Neural progenitor cell (in vitro differentiated cells): ENCODE results near the gene LRRC46. TPM values are rescaled to one million over a fixed set of nuclear protein-coding genes. Genes with fewer than 3 reads are reported as not detected.

ENCODE experiments used
- DNase-seq: peaks from one replicate; pipeline ENCODE4 v3.0.0-alpha.2; 2016; ENCODE audit warnings: low spot score
- H2AFZ ChIP-seq: fragments of 200-600 bp; sonication (generic); replicated peaks from 2 replicates; pipeline ENCODE4 v1.6.1; 2016; ENCODE audit warnings: antibody characterized with exemption
- H3F3A ChIP-seq: fragments of 200-600 bp; sonication (generic); 2 replicates; pipeline ENCODE4 v1.6.1; 2016; ENCODE audit warnings: antibody characterized with exemption, low read depth
- H3K27ac ChIP-seq: fragments of 200-600 bp; sonication (generic); 2 replicates; pipeline ENCODE4 v1.5.1; 2016; ENCODE audit warnings: mild to moderate bottlenecking
- H3K27me3 ChIP-seq: fragments of 200-600 bp; sonication (generic); 2 replicates; pipeline ENCODE4 v1.6.1; 2016; ENCODE audit warnings: mild to moderate bottlenecking, moderate library complexity
- H3K36me3 ChIP-seq: fragments of 200-600 bp; sonication (generic); 2 replicates; pipeline ENCODE4 v1.5.1; 2016
- H3K4me1 ChIP-seq: fragments of 200-600 bp; sonication (generic); 2 replicates; pipeline ENCODE4 v1.6.1; 2016; ENCODE audit warnings: mixed run types
- H3K4me2 ChIP-seq: fragments of 200-600 bp; sonication (generic); 2 replicates; pipeline ENCODE4 v1.6.1; 2016
- H3K4me3 ChIP-seq: fragments of 200-600 bp; sonication (generic); 2 replicates; pipeline ENCODE4 v1.5.1; 2016
- H3K79me2 ChIP-seq: fragments of 200-600 bp; sonication (generic); 2 replicates; pipeline ENCODE4 v1.6.1; 2016; ENCODE audit warnings: low read depth
- H3K9ac ChIP-seq: fragments of 200-600 bp; sonication (generic); 2 replicates; pipeline ENCODE4 v1.6.1; 2016
- H3K9me3 ChIP-seq: fragments of 200-600 bp; sonication (generic); 2 replicates; pipeline ENCODE4 v1.5.1; 2016; ENCODE audit warnings: low read depth
- H4K20me1 ChIP-seq: fragments of 200-600 bp; sonication (generic); 2 replicates; pipeline ENCODE4 v1.6.1; 2016; ENCODE audit warnings: low read depth
- H3K27ac Mint-ChIP-seq: 3 replicates; pipeline ENCODE4 v1.8.0; 2021; ENCODE audit warnings: mixed read lengths
- H3K27me3 Mint-ChIP-seq: 2 replicates; pipeline ENCODE4 v1.8.0; 2022; ENCODE audit warnings: low read depth, mild to moderate bottlenecking, inconsistent platforms, moderate library complexity, mixed read lengths; ENCODE audit not compliant: insufficient read depth
- H3K36me3 Mint-ChIP-seq: 3 replicates; pipeline ENCODE4 v1.8.0; 2021; ENCODE audit warnings: mixed read lengths
- H3K4me1 Mint-ChIP-seq: 3 replicates; pipeline ENCODE4 v1.8.0; 2021; ENCODE audit warnings: mixed read lengths
- H3K4me3 Mint-ChIP-seq: 3 replicates; pipeline ENCODE4 v1.8.0; 2021; ENCODE audit warnings: mild to moderate bottlenecking, moderate library complexity, mixed read lengths
- H3K9me3 Mint-ChIP-seq: 3 replicates; pipeline ENCODE4 v1.8.0; 2020; ENCODE audit warnings: mixed read lengths
- EZH2 ChIP-seq: fragments of 200-600 bp; sonication (generic); IDR thresholded peaks from 2 replicates; pipeline ENCODE4 v1.6.1; 2017; ENCODE audit warnings: antibody characterized with exemption, mild to moderate bottlenecking, moderate library complexity
- EZH2phosphoT487 ChIP-seq: fragments of 200-600 bp; sonication (generic); IDR thresholded peaks from 2 replicates; pipeline ENCODE4 v1.6.1; 2017; ENCODE audit warnings: antibody characterized with exemption
- total RNA-seq: library from RNA; depleted of rRNA; stranded (reverse); fragments of >200 nt; gene quantifications from 2 replicates; pipeline ENCODE4 v1.2.3, GENCODE V29; 2015; ENCODE audit warnings: low replicate concordance
- TF ChIP-seq, protein P1 (sequence below): fragments of 200-600 bp; sonication (generic); IDR thresholded peaks from 2 replicates; pipeline ENCODE4 v1.5.1; 2017; ENCODE audit warnings: antibody characterized with exemption, mild to moderate bottlenecking

The LRRC46 gene
- total RNA-seq, 1 donor from 2014 or later = 0.06 TPM

DNA sequence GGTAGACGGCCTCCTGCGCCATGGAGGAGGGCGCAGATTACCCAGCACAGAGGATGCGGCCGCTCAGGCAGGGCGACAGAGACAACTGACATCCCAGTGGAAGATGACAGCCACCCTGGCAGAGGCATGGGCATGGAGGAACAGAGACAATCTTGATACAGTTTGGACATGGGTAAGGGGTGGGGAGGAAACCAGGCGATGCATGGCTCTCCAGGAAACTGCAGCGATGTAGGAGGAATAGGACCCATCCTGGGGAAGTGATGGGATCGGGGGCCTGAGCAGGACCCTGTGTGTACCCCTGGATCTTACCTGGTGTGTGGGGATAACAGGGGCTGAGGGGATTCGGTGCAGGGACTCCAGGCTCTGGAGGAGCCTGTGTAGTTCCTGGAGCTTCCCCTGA is 14.5 kb upstream of the LRRC46 start:
- Histone ChIP-seq H3K79me2 (no peaks in the 10 kb centered on the region), H3F3A (no peaks in the 10 kb centered on the region), H3K4me1 (peaks cover 5% of the 10 kb centered on the region), H2AFZ (no peak overlapping the region), H3K9me3 (no peaks in the 10 kb centered on the region), H3K9ac (no peak overlapping the region), H3K4me3 (no peak overlapping the region), H3K36me3 (no peaks in the 10 kb centered on the region), H4K20me1 (peaks cover 5% of the 10 kb centered on the region), H3K27me3 (no peaks in the 10 kb centered on the region), H3K4me2 (no peak overlapping the region), H3K27ac (no peak overlapping the region)
- H3K9me3 Mint-ChIP-seq = no peaks in the 10 kb centered on the region
- DNase-seq = no peak
- peaks cover 2% of the 10 kb centered on the region for H3K27me3 Mint-ChIP-seq
- peaks cover 9% of the 10 kb centered on the region for H3K36me3 Mint-ChIP-seq
- peaks cover 12% of the 10 kb centered on the region for H3K4me1 Mint-ChIP-seq
- TF ChIP-seq EZH2 = no peak
- TF ChIP-seq, protein P1, sequence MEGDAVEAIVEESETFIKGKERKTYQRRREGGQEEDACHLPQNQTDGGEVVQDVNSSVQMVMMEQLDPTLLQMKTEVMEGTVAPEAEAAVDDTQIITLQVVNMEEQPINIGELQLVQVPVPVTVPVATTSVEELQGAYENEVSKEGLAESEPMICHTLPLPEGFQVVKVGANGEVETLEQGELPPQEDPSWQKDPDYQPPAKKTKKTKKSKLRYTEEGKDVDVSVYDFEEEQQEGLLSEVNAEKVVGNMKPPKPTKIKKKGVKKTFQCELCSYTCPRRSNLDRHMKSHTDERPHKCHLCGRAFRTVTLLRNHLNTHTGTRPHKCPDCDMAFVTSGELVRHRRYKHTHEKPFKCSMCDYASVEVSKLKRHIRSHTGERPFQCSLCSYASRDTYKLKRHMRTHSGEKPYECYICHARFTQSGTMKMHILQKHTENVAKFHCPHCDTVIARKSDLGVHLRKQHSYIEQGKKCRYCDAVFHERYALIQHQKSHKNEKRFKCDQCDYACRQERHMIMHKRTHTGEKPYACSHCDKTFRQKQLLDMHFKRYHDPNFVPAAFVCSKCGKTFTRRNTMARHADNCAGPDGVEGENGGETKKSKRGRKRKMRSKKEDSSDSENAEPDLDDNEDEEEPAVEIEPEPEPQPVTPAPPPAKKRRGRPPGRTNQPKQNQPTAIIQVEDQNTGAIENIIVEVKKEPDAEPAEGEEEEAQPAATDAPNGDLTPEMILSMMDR = no peak
- TF ChIP-seq EZH2phosphoT487 = no peak
- no peak overlapping the region for H3K4me3 Mint-ChIP-seq
- H3K27ac Mint-ChIP-seq = no peak overlapping the region

DNA sequence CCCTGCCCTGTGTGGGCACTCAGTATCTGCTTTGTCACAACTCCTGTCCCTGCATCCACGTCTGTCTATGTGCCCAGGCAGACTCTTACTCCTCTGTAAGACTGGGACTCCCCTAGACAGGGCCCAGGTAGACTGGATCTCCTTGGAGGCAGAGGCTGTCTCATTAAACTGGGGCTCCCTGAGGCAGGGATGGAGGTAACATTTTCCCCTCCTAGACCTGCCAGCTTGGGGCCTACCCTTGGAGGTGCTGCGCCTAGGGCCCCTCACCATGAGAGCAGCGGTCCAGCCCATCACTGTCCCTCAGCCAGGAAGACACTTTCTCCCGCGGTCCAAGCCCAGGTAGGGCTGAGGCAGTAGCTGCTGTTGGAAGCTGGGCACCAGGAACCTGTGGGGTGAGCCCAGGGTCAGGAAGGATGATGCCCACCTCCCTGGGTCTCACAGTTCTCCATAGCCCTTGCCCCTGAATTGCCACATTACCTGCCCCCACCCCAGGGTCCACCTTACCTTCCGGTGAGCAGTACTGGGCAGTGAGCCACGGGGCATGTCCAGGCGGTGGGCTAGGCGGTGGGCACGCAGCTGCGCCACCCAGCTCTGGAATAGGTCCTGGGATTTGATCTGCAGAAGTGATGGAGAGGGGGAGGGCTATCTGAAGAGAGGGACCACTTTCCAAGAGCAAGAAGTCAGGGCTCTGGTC is 13.3 kb upstream of the LRRC46 start:
- H3K9ac ChIP-seq = no peak overlapping the region
- H3K36me3 Mint-ChIP-seq = peaks cover 2% of the 10 kb centered on the region
- H3K4me3 Mint-ChIP-seq = no peak overlapping the region
- H3K27me3 Mint-ChIP-seq = peaks cover 2% of the 10 kb centered on the region
- no peak overlapping the region for H3K4me3 ChIP-seq
- peaks cover 5% of the 10 kb centered on the region for H3K4me1 ChIP-seq
- no peak overlapping the region for H3K4me2 ChIP-seq
- no peak overlapping the region for H3K27ac ChIP-seq
- H3K4me1 Mint-ChIP-seq = peaks cover 12% of the 10 kb centered on the region
- H4K20me1 ChIP-seq = peaks cover 5% of the 10 kb centered on the region
- no peaks in the 10 kb centered on the region for H3K9me3 ChIP-seq
- no peaks in the 10 kb centered on the region for H3K9me3 Mint-ChIP-seq
- H3K27ac Mint-ChIP-seq = no peak overlapping the region
- H3K79me2 ChIP-seq = no peaks in the 10 kb centered on the region
- H2AFZ ChIP-seq = no peak overlapping the region
- H3K36me3 ChIP-seq = no peaks in the 10 kb centered on the region
- no peak for DNase-seq
- H3F3A ChIP-seq = no peaks in the 10 kb centered on the region
- TF ChIP-seq EZH2phosphoT487 (no peak), EZH2 (no peak)
- TF ChIP-seq, protein P1 = no peak
- H3K27me3 ChIP-seq = no peaks in the 10 kb centered on the region

- Histone ChIP-seq H3K9ac (no peak overlapping the region), H3F3A (no peaks in the 10 kb centered on the region), H3K27me3 (no peaks in the 10 kb centered on the region), H3K4me1 (peaks cover 5% of the 10 kb centered on the region), H3K4me2 (no peak overlapping the region), H3K27ac (no peak overlapping the region), H3K9me3 (no peaks in the 10 kb centered on the region), H3K36me3 (no peaks in the 10 kb centered on the region), H3K79me2 (no peaks in the 10 kb centered on the region), H2AFZ (no peak overlapping the region), H4K20me1 (peaks cover 5% of the 10 kb centered on the region), H3K4me3 (no peak overlapping the region)
- H3K27ac Mint-ChIP-seq = no peak overlapping the region
- H3K4me3 Mint-ChIP-seq = peak overlapping the region; percentile 48
- H3K4me1 Mint-ChIP-seq = peaks cover 12% of the 10 kb centered on the region
- no peak for DNase-seq
- H3K36me3 Mint-ChIP-seq = peaks cover 2% of the 10 kb centered on the region
- no peaks in the 10 kb centered on the region for H3K9me3 Mint-ChIP-seq
- peaks cover 2% of the 10 kb centered on the region for H3K27me3 Mint-ChIP-seq
- TF ChIP-seq, protein P1 = no peak
- no peak for TF ChIP-seq EZH2
- TF ChIP-seq EZH2phosphoT487 = no peak
Observed at GRCh38 chr17:47819475-47819874, 12.0 kb upstream of the LRRC46 start.
